ENCODE results near the gene GLRX3.
"Not testable (repeated sequence)": the region's sequence is repeated elsewhere in the genome, so short reads cannot be mapped to it uniquely, and the experiment has no call there.

Gene GLRX3

DNA sequence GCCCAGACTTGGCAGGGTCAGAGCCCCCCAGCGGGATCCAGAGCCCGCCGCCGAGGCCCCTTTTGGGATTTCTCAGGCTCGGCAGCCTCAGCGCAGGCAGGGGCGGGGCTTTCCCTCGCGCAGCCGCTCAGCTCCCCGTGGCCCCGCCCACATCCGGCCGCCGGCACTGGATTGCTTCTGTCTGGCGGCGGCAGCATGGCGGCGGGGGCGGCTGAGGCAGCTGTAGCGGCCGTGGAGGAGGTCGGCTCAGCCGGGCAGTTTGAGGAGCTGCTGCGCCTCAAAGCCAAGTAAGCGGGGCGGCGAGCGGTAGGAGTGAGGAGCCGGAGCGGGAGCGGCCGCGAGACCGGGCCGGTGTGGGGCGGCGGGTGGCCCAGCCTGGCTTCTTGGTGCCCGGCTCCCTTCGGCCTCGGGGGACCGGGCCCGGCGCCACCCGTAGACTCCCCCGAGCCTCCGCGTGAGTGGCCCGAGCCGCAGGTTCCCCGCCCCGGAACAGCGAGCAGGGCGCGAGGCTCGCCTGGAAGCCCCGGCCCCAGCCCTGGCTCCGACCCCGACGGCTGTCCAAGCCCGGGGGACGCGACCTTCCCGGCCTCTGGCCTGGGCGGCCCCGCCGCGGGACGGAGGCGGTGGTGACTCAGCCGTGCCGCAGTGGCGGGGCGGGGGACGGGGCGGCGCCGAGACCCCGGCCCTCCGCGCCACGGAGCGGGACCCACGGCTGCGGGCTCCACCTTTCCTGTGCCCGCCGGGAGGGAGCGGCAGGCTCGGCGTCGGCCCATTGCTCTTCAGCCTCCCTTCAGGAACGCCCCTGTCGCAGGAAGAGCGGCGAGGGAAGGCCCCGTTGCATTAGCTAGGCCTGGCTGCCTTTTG lies at the start of gene GLRX3:
Gene GLRX3, plus strand, starts transcription at position 166 of the 864 bp plus-strand sequence. Its CDS starts 30 bp downstream, at position 196.
- DNase-seq, result peak; percentile 87

DNA sequence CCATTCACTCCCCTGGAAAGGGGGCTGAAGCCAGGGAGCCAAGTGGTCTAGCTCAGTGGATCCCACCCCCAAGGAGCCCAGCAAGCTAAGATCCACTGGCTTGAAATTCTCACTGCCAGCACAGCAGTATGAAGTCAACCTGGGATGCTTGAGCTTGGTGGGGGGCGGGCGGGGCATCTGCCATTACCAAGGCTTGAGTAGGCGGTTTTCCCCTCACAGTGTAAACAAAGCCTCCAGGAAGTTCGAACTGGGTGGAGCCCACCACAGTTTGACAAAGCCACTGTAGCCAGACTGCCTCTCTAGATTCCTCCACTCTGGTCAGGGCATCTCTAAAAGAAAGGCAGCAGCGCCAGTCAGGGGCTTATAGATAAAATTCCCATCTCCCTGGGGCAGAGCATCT lies 45.6 kb upstream of the GLRX3 start:
- not testable (repeated sequence) for DNase-seq

DNA sequence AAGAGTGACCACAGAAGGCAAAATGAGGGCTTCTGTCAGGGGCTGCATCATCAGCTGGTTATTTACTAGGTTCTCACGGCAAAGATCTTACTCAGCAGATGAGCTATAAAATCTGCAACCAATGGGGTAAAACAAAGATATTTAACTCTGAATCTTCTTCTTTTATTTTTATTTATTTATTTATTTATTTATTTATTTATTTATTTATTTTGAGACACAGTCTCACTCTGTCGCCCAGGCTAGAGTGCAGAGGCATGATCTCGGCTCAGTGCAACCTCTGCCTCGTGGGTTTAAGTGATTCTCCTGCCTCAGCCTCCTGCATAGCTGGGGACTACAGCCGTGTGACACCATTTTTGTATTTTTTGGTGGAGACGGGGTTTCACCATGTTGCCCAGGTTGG lies 36.8 kb upstream of the GLRX3 start:
- DNase-seq, result no peak

DNA sequence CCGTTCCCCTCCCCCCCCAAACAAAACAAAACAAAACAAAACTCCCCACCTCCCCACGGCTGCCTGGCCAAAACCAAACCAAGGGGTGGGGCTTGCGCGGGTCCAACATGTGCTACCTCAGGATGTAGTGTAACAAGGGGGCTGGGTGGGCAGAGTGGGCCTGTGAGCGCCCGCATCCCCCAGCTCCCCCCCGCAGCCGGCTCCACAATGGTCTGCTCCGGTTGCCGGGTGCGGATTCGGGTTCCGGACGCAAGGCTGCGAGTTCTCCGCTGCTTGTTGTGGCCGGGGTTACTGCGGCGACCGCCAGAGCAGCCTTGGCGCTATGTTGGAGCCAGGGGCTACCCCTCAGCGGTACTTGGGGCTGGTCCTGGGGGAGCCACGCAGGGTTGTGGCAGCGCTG lies 30.5 kb upstream of the GLRX3 start:
- no peak for DNase-seq

DNA sequence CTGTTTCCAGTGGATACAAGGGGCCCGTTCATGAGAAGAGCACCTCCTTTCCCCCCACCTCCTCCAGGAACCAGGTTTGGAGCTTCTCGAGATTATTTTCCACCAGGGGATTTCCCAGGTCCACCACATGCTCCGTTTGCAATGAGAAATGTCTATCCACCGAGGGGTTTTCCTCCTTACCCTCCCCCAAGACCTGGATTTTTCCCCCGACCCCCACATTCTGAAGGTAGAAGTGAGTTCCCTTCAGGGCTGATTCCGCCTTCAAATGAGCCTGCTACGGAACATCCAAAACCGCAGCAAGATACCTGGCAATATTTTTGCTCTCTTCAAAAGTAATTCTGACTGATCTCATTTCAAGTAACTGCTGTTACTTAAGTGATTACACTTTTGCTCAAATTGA lies 28.0 kb upstream of the GLRX3 start:
- peak; percentile 8 for DNase-seq

DNA sequence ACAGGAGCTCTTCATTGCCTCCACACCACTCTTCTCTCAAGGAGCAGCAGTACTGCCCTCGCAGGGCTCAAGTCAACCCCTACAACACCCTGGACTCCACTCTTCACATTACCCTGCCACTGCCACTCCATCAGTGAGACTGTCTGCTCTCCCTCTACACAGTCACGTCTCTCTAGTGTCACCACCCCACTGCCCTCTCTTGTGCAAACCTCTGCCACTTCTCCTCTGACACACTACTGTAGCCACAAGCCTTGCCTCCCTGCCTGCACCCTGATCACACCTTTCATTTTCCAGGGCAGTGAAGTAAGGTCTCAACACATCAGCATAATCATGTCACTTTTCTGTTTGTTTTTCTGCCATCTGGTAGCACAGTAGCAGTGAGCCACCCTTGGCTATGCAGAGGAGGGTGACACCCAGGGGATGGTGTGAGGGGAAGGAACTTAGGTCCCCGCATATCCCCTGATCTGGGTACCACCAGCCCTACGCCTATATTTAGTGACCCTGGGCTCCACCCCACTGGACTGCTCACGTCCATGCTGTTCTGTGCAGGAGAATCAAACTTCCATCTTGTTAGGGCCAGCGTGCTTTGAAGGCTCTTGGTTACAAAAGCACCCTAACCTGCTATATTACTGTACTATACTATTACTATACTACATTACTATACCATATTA lies 27.1 kb upstream of the GLRX3 start:
- peak; percentile 45 for DNase-seq

DNA sequence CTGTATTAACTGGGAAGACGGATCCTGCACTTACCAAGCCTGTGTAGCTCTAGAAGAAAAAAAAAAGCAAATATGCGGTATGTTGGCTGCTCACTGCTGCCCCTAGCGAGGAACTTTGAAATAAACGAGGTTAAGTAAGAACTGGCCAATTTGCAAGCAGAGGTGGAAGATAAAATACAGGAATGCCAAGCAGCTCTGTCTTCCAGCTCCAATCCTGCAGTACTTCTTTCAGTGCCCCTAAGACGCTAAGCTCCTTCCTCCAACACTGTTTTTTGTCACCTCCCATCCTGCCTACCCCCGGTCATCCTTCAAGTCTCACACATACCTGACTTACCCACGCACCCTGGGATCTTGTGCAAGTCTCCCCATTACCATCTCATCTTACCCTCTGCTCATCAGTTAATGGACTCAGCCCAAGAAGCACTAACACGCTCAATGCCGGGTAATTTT lies 26.4 kb upstream of the GLRX3 start:
- DNase-seq, result peak; percentile 53

DNA sequence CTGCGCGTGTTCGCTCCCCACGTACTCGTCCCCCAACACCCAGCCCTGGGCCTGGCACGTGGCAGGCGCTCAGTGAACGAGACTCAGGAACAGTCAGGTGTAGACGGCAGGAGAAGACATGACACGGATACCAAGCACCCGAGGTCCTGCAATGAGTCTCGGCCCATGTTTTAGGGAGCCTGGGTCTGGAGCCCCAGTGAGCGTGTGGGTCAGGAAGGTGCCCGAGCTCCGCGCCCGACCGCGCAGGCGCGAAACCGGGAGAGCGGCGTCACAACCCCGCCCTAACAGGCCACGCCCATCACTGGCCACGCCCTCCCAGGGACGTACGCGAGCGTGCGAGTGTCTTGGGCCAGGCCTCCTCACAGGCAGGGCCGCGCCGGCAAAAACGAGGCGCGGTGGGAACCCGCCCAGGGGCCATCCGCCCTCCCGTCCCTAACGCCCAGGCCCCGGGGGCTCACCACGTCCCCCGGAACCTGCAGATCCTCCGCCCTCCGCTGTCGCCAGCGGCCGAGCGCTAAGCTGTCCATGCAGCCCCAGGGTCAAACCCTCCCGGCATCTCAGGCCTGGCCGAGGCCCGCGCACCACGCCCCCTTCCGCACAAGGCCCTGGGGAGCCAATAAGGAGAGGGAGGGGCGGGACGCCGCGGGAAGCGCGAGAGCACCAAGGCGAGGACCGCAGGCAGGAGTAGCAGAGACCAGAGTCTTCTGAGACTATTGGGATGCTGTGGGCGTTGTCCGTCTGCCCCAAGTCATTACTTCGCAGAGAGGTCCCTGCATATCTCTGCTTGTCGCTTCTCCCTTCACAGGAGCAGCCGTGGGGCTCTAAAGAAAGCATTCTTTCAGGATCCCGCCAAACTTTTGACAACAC lies 25.7 kb upstream of the GLRX3 start, which contains the start of gene C10orf143:
Gene C10orf143, minus strand, starts transcription at position 585 of the 867 bp plus-strand sequence. Its CDS starts 58 bp downstream, at position 527.
- DNase-seq, result peak; percentile 96

DNA sequence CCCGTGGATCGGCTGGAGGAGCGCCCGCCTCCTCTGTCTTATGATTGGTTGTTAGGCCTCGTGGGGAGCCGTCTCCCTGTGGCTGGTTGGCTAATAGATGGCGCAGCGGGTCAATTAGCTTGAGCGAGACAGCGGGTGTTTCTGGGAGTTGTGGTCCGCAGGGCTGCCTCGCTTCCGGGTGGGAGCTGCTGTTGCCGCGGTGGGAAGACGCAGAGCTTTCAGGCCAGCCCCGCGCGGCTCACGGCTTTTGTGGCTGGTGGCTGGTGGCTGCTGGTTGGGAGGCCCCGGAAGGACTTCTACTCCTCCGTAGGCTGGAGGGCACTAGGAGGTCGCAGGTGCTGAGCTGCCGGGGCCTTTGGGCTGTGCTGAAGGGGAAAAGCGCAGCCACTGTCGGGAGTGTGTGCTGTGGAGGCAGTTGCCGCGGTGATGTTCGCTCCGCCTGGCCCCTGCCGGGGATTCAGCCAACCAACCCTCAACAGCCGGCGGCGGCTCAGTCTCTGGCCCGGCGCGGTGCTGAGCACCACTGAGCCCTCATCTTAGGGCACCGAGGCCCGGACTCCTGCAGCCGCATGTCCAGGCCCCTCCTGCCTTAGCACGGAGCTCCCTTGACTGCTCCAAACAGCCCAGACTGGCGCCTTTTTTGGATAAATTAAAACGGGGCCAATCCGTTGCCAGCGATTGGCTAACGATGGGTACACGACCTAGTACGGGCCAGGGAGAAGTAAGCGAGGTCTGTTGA lies 24.9 kb upstream of the GLRX3 start:
- DNase-seq, result peak; percentile 95

DNA sequence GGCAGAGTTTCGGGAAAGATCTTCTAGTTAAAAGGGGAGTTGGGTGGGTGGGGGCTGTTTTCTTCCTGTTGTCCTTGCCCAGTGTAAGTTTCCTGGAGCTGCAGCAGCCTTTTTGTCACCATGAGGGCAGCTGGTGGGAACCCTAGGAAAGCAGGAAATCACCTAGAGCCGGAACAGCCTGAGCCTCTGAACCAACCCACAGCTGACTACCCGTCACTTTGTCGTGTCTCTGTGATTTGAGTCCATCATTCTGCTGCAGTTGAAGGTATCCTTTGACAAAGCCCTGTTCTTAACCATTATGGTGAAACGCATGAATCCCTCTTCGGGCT lies 24.4 kb upstream of the GLRX3 start:
- no peak for DNase-seq

DNA sequence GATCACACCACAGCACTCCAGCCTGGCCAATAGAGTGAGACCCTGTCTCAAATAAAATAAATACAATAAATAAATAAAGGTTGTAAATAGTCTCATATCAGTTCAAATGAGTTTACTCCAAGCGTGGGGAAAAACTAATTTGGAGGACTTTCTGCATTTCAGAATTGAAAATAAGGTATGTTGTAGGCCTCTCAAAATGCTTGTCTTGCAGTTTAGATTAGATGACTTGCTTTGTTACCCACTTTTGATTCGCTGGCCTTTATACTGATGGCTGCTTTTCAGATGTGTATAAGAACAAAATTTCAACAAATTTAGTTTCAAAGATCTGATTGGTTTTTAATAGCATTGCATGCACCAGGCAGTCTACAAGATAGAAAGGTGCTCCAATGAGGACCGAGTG lies 23.4 kb upstream of the GLRX3 start:
- no peak for DNase-seq

DNA sequence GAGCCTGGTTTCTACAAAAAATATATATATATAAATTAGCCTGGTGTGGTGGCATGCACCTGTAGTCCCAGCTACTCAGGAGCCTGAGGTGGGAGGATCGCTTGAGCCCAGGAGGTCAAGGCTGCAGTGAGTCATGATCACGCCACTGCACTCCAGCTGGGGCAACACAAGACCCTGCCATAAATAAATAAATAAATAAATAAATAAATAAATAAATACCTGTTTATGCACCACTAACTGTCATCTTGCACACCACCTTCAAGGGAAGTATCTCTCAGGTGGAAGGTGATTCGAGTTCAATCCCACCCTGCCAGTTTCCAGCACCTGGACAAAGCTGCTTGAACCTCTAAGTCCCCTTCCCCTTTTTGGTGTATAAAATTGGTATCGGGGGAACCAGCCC lies 19.2 kb upstream of the GLRX3 start:
- not testable (repeated sequence) for DNase-seq

DNA sequence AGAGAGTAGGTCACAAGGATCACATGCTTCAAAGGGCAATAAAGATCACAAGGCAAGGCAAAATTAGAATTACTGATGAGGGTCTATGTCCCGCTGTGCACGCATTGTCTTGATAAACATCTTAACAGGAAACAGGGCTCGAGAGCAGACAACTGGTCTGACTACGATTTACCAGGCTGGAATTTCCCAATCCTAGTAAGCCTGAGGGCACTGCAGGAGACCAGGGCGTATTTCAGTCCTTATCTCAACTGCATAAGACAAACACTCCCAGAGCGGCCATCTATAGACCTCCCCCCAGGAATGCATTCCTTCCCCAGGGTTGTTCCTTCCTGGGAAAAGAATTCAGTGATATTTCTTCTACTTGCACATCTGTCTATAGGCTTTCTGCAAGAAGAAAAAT lies 18.7 kb upstream of the GLRX3 start:
- DNase-seq, result not testable (repeated sequence)

DNA sequence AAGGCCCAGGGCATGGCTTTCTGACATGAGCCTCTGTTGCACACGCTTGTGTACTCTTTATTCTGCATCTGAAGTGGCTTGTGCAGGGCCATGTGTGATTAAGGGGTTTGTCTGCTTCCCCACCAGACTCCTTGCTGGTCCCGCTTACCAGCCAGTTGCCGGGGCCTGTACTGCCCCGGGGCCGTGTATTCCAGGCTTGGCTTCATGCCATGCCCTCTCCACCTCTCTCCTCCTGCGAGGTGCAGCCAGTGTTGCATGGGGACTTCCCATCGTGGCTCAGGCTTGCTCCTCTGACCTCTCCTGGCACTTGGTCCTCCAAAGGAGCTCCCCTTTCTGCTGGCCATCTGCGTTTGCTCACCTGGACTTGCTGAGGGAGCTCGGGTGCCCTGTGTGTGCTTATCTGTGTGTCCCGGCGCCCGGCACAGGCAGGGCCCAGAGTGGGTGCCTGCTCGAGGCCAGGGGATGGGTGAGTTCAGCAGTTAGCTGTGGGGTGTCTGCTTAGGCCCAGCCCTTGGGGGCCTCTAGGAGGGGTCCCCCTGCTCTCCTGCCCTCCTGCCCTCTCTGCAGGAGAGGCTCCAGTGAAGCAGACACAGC lies 14.6 kb upstream of the GLRX3 start:
- no peak for DNase-seq

DNA sequence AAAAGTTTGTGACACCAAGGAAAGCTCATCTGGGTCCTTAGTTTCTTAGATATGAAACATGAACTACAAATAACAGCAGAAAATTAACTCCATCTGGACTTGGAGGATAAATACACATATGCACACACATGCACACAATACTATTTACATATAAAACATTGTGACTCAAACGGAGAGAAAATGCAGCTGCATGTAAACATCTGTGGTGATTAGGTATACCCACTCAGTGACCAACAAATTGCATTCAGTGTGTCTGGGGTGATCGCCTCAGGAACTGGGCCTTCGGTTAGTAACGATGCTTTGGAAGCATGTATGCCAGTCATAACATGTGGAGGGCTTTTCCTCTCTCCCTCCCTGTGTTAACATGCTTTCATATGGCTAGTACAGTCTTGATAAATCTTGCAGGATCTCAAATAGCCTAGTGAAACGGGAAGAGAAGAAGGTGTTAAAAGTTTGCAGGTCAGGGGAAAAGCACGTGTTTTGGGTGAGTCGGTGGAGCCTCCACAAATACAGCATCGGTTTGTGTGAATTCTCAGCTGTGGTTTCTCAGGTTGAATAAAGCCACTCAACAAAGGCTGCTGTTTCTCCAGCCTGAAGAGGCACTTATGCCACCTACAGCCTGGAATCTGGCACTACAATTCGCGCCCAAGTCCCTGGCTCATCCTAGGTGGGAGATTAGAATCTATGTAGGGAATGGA lies 8.7 kb upstream of the GLRX3 start:
- peak; percentile 58 for DNase-seq

DNA sequence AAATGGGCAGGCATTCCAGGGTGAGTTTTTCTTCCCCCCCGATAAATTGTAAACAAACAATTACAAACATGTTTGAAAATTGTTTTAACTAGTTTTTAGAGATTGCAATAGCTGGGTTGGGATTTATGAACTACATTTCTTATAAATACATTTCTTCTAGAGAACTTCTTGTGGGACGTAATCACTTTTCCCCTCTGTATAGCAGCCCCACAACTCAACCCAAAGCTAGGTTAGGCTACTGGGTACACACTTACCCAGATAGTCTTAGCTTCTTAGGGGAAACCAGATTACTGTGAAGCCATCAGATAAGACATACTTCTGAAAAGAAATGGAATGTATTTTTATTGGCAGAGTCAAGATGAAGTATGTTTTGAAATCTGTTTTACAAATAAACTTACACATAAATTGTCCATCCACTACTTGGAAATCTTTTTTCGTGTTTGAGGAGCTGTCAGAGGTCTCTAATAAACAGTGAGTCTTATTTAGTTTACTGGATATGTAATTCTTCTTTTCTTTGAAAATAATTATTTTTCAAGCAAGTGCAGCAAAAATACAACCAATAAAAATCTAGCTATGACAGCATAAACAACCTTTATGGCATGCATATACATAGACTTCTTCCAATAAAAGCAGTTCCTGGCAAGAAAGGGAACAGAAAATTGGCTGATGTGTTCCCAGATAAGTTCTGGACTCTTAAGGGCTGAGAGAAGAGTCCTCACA lies 8.0 kb upstream of the GLRX3 start:
- DNase-seq, result no peak

DNA sequence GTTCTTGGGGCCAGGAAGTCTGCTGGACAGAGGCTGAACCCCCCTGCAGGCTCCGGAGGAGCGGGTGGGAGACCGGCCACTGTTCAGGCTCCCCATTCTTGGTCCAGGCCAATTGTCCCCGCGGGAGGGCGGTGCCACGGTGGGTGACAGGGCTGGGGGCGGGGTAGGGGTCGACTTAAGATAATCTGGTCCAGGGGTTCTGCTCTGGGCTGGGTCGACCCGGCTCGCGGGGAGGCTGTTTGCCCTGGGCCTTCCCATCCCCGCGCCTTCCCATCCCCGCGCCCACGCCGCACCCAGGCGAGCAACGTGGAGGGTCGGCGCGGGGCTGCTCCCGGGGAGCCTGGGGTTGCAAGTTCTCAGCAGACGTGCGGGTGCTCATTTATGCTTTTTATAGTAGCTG lies 7.3 kb upstream of the GLRX3 start:
- DNase-seq, result no peak

DNA sequence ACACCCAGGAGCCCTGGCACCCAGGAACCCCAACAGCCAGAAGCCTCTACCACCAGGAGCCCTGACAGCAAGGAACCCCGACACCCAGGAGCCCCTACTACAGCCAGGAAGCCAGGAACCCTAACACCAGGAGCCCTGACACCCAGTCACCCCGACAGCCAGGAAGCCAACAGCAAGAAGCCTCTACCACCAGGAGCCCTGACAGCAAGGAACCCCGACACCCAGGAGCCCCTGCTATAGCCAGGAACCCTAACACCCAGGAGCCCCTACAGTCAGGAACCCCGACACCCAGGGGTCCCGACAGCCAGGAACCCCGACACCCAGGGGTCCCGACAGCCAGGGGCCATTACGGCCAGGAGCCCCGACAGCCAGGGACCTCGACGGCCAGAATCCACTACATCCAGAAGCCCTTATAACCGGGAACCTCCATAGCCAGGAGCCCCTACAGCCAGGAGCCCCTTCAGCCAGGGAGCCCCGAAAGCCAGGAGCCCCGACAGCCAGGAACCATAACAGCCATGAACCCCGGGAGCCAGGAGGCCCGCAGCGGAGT lies 440 bp upstream of the GLRX3 start:
- DNase-seq, result no peak

DNA sequence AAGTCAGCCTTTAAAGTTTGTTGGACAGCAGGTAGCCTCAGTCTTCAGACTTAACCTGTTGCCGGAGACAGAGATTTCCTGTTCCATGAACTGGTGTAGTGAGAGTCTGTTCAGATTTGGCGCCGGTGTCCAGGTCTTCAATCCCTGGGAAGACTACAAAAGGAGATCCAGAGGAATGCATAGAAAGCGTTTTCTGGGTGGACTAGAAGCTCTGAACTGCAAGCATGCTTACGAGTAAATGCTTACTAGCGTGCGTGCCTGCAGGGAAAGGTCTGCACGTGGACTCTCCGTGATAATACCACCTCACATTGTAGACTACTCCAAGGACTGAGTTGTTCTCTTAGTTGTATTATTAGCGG lies 878 bp downstream of the GLRX3 start:
- no peak for DNase-seq

DNA sequence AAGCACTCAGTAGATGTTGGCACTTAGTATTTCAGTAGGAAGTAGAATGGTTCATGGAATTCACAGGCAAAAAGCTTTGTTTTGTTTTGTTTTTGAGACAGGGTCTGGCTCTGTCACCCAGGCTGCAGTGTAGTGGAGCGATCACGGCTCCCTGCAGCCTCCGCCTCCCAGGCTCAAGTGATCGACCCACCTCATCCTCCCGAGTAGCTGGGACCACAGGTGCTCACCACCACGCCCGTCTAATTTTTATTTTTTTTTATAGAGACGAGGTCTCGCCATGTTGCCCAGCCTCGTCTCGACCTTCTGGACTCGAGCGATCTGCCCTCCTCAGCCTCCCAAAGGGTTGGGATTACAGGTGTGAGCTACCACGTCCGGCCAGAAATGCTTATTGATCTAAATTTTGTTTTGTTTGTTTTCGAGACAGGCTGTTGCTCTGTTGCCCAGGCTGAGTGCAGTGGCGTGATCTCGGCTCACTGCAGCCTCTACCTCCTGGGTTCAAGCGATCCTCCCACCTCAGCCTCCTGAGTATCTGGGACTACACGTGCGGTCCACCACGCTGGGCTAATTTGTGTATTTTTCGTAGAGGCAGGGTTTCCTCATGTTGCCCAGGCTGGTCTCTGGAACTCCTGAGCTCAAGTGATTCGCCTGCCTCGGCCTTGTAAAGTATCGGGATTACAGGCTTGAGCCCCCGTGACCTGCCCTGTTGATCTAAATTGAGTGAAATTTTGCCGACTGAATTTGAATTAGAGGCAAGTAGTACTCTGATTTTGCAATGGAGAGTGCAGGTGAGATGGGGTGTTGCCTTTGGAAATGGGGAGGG lies 1.7 kb downstream of the GLRX3 start:
- no peak for DNase-seq

Measured in stimulated activated CD4-positive, alpha-beta T cell treated with anti-CD3 and anti-CD28 coated beads, Interleukin-1b, Interleukin-23, amount 100 ng/mL, for 48 hours (primary cell).